ENCODE measurements around the gene HNF4A. TPM values are rescaled to one million over a fixed set of nuclear protein-coding genes. Genes with fewer than 3 reads are reported as not detected.

The HNF4A gene
- total RNA-seq, 2 donors from 2014 or later: 28.3 to 28.5 TPM

DNA sequence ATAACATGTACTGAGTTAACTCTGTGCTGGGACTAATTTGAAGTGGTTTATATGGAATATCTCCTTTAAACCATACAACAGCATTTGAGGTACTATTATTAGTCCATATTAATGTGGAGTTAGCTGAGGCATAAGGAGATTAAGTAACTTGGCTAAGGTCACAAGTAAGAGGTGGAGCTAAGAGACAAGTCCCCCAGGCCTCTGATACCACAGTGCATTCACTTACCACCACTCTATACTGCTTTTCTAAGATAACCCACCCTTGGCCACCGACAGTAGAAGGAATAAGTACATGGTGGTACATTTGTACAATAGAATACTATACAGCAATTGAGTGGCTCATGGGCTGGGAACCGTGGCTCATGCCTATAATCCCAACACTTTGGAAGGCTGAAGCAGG, 103.8 kb downstream of the HNF4A start:
- Histone ChIP-seq H3K4me1 (peaks cover 13% of the 10 kb centered on the region), H3K36me3 (replicated peaks in 1 of 2; ENCODE audit: insufficient read depth in 1 of 2, low read depth in 2 of 2) (no peaks in the 10 kb centered on the region), H3K27me3 (no peaks in the 10 kb centered on the region), H3K27ac (no peak overlapping the region), H3K4me3 (no peak overlapping the region), H3K9me3 (no peaks in the 10 kb centered on the region)
- WGBS, 2 donors: 67 to 80% methylated on average over 2 of the region's 2 CpGs
- no peak for TF ChIP-seq POLR2A (IDR thresholded peaks at IDR 0.05)
- TF ChIP-seq, protein P1, sequence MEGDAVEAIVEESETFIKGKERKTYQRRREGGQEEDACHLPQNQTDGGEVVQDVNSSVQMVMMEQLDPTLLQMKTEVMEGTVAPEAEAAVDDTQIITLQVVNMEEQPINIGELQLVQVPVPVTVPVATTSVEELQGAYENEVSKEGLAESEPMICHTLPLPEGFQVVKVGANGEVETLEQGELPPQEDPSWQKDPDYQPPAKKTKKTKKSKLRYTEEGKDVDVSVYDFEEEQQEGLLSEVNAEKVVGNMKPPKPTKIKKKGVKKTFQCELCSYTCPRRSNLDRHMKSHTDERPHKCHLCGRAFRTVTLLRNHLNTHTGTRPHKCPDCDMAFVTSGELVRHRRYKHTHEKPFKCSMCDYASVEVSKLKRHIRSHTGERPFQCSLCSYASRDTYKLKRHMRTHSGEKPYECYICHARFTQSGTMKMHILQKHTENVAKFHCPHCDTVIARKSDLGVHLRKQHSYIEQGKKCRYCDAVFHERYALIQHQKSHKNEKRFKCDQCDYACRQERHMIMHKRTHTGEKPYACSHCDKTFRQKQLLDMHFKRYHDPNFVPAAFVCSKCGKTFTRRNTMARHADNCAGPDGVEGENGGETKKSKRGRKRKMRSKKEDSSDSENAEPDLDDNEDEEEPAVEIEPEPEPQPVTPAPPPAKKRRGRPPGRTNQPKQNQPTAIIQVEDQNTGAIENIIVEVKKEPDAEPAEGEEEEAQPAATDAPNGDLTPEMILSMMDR (IDR thresholded peaks at IDR 0.05): no peak
- DNase-seq: no peak
- ATAC-seq: no peak
- intact Hi-C loops (cut with DNase I): no loop called here

DNA sequence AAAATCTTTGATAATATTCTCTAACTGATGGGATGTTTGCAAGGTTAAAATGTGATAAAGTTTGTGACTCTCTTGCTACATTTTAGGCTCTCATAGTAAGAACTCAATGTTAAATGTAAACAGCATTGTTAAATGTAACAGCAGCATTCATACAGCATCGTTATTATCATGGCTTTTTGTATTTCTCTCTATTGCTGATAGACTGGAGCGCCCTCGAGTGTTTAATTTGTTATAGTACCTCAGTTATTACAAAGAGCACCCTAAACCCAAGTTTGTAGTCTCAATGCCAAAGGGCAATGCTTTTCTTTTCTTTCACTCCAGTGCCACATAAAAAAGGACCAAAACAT, 105.3 kb downstream of the HNF4A start:
- no peak overlapping the region for H3K4me3 ChIP-seq
- H3K9me3 ChIP-seq: no peaks in the 10 kb centered on the region
- ATAC-seq: peak; percentile 57
- H3K4me1 ChIP-seq: peaks cover 19% of the 10 kb centered on the region
- H3K27me3 ChIP-seq: no peaks in the 10 kb centered on the region
- TF ChIP-seq, protein P1 (IDR thresholded peaks at IDR 0.05): peak in 6 of 7 experiments; percentile 18 to 61 (median 51)
- no peak for TF ChIP-seq POLR2A (IDR thresholded peaks at IDR 0.05)
- intact Hi-C loops (cut with DNase I): loop anchor here (10.0 kb wide), 1 partner anchor 246 kb away; the partner anchor contains the start of gene OSER1
- DNase-seq: peak in 1 of 4 donors; percentile 22
- H3K27ac ChIP-seq: peak overlapping the region in 2 of 4 donors; percentile 23 to 31
- H3K36me3 ChIP-seq (replicated peaks in 1 of 2; ENCODE audit: insufficient read depth in 1 of 2, low read depth in 2 of 2): no peaks in the 10 kb centered on the region
- 10% methylated on average over 3 of the region's 3 CpGs for WGBS, 2 donors

DNA sequence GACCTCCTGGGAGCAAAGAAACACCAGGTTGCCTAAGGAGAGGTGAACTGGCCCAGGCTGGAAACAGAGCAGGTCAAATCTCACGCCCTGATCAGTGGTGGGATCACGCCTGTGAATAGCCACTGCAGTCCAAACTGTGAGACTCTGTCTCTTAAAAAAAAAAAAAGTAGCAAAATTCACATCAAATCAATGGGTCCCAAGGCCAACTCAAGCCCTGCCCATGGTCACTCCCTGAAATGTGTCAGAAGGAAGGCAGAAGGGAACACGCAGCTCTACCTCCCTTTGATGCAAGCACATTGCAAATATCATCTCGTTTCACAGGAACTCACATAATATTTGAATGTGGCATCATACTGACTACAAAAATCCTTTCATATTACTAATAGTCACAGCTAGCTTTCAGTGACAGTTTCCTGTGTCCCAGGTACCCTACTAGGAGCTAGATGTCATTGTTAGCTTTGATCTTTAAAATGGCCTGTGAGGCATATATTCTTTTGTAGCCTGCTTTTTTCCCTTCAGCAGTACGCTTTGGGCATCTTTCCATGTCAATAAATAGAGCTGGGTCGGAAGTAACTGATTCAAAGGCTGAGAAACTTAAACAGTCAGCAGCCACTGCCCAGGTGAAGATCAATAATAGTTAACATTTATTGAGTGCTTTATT, 105.8 kb downstream of the HNF4A start:
- Histone ChIP-seq H3K27me3 (no peaks in the 10 kb centered on the region), H3K9me3 (no peaks in the 10 kb centered on the region), H3K4me1 (peaks cover 19% of the 10 kb centered on the region), H3K27ac (peak overlapping the region; percentile 23 to 32 (median 27)), H3K4me3 (no peak overlapping the region), H3K36me3 (replicated peaks in 1 of 2; ENCODE audit: insufficient read depth in 1 of 2, low read depth in 2 of 2) (no peaks in the 10 kb centered on the region)
- DNase-seq (peak in 1 of 4 donors; percentile 38), ATAC-seq (peak; percentile 43)
- intact Hi-C loops (cut with DNase I): loop anchor here (10.0 kb wide), 1 partner anchor 246 kb away; the partner anchor contains the start of gene OSER1
- 31 to 37% methylated on average over 6 of the region's 6 CpGs for WGBS, 2 donors
- TF ChIP-seq, protein P1 (IDR thresholded peaks at IDR 0.05): no peak
- TF ChIP-seq POLR2A (IDR thresholded peaks at IDR 0.05): no peak

DNA sequence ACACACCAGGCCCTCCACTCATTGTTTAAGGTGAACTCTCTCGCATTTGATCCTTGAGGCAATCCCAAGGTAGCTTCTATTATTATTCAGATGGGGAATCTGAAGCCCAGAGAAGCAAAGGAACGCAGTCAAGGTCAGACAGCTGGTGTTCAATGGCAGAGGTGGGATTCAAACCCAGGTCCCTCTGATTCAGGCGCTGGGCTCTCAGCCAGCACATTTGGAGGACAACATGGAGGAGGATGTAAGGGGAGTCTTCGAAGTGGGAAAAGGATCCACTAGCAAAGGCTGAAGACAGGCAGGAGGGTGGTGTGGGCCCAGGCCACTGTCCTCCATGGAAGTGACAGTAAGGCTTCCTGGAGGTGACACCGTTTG, 106.3 kb downstream of the HNF4A start:
- Histone ChIP-seq H3K9me3 (no peaks in the 10 kb centered on the region), H3K4me3 (no peak overlapping the region), H3K27ac (peak overlapping the region in 2 of 4 donors; percentile 23 to 31), H3K4me1 (peaks cover 19% of the 10 kb centered on the region), H3K36me3 (replicated peaks in 1 of 2; ENCODE audit: insufficient read depth in 1 of 2, low read depth in 2 of 2) (no peaks in the 10 kb centered on the region), H3K27me3 (no peaks in the 10 kb centered on the region)
- DNase-seq: no peak
- intact Hi-C loops (cut with DNase I): loop anchor here (10.0 kb wide), 1 partner anchor 247 kb away; the partner anchor contains the start of gene OSER1
- ATAC-seq: no peak
- WGBS, 2 donors: 39 to 46% methylated on average over 5 of the region's 5 CpGs
- no peak for TF ChIP-seq POLR2A (IDR thresholded peaks at IDR 0.05)
- TF ChIP-seq, protein P1 (IDR thresholded peaks at IDR 0.05): no peak

DNA sequence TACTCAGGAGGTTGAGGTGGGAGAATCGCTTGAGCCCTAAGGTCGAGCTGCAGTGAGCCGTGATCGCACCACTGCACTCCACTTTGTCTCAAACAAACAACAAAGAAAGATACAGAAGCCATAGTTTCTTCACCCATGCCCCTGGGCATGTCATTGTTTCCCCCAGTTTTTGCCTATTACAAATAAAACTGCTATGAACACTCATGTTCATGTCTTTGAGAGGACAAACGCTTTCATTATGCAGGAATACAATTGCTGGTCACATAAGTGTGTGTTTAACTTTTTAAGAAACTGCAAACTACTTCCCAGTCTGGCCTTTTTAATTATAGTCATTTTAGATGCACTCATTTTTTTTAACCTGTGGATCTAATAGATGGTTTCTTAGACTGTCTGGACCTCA, 108.0 kb downstream of the HNF4A start:
- Histone ChIP-seq H3K27ac (no peak overlapping the region), H3K9me3 (no peaks in the 10 kb centered on the region), H3K4me1 (peaks cover 23% of the 10 kb centered on the region), H3K27me3 (no peaks in the 10 kb centered on the region), H3K4me3 (no peak overlapping the region), H3K36me3 (replicated peaks in 1 of 2; ENCODE audit: insufficient read depth in 1 of 2, low read depth in 2 of 2) (no peaks in the 10 kb centered on the region)
- DNase-seq (no peak), ATAC-seq (no peak)
- intact Hi-C loops (cut with DNase I): loop anchor here (10.0 kb wide), 1 partner anchor 249 kb away; the partner anchor contains the start of gene OSER1
- TF ChIP-seq, protein P1 (IDR thresholded peaks at IDR 0.05): no peak
- TF ChIP-seq POLR2A (IDR thresholded peaks at IDR 0.05): no peak
- 68 to 80% methylated on average over 5 of the region's 5 CpGs for WGBS, 2 donors

Measured in body of pancreas (tissue), 4 donors.